ENCODE data around the gene PIAS2.
"Not testable (repeated sequence)": the region's sequence is repeated elsewhere in the genome, so short reads cannot be mapped to it uniquely, and the experiment has no call there.

Gene PIAS2

DNA sequence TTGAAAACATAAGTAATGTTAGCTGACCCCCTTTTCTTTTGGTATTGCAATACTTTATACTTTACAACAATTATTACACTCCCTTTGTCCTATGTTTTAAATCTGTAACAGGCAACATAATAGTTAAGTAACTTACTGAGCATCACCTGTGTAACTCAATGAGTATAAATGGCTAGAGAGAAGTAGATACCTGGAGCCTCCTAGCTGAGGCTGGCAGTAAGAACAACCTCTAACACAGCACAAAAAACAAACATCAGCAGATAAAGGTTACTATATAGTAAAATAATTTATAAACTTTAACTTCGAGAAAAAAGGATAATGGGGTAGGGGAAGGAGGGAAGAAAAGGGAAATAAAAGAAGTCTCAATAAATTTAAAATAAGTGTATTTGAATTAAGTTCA lies 87.4 kb downstream of the PIAS2 start:
- DNase-seq = no peak

DNA sequence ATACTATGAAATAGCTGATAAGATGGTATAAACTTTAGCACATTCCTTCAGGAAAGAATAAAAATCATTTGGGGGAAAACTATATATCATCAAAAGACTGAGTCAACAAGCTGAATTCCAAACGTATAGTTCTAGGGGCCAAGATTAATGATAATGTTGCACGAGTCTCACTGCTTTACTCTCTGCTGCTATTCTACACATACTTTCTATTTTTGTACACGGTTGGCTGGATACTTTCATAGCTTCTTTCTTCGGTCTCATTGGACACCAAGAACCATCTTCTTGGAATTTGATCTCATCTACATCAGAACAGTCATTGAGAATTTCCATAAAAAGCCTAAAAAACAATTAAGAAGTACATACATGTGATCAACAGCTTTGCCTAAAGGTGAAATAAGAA lies 87.8 kb downstream of the PIAS2 start:
- DNase-seq = no peak

DNA sequence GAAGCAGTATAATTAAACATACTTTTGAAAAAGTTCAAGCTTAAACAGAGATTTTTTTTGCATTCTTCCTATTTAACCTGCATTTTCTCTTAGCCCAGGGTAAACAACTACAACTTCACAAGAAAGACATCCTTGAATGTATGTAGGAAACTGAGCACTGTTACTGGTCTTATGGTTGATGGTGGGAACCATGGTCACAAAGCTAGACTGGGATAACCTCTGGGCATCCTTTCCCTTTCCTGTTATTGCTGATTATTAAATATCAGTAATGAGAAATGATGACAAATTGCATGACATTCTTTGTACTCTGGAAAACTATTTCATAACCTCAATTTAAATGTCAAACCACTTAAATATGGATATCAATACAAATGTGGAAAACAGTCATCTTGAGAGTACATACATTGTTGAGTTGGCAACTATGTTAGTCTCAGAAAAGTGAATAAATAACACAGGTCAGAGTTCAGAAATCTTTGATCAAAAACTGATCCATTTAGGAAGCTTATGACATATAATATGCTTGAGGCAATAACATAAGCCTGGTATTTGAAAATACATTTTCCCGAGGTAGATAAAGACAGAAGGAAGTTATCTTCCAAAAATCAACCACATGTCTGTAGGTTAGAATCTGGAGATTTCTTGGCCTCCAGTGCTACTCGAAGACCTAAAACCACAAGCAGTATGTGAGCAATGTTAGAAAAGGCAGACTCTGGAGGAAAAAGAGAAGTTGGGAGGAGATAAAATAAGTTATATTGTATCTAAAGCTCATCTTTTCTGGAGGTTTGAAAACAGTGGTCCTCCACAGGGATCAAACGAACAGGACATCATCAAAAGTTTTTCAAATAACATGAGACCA lies 95.2 kb downstream of the PIAS2 start:
- DNase-seq = no peak

DNA sequence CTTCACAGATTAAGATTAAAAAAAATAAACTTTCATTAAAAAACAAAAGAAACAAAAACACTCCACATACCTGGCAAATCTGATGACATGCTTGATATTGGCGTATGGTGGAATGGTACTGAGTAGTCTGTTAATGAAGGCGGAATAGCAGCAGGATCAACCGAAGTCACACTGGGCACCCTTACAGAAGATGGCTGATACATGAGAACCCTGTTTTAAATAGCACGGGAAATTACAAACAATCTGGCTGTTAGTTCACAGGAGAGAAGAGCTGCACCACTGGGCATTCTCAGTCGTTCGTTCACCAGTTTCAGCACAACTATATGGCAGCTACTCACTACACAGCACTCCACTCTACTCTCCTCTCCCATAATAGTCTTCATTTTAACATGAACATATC lies 96.4 kb downstream of the PIAS2 start:
- DNase-seq = no peak

DNA sequence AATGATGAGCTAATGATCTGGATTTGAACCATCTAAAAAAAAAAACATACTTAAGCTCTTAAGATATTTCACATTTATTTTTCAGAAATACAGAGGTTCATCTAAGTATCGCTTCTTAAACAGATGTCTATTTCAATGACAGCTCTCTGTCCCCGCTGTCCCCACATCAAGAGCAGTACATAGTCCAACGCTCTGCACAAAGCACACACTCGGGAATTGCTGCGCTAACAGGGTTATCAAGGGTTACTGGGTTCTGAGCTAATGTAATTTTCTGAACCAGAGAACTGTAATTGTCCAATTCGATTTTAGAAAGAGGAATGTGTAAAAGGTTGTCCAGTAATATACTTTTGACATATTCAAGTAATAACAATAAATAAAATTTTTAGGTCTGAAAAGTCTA lies 101.6 kb downstream of the PIAS2 start:
- no peak for DNase-seq

DNA sequence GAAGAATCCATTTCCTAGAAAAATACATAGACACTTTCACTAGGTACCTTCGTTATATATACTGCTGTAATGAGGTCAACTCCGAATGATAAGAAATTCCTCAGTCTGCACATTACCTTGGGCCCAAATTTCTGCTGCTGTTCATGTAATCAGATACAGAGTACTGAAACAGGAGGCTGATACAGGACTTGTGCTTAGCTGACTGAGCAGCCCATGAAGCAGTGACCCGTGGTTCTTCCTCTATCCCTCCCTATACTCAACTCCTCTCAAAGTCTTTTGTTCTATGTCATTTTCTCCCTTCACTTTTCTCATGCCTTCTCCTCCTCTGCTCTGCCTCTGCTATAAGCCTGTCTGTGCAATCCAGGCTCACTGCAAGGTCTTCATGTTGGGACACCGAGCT lies 102.9 kb downstream of the PIAS2 start:
- DNase-seq = no peak

DNA sequence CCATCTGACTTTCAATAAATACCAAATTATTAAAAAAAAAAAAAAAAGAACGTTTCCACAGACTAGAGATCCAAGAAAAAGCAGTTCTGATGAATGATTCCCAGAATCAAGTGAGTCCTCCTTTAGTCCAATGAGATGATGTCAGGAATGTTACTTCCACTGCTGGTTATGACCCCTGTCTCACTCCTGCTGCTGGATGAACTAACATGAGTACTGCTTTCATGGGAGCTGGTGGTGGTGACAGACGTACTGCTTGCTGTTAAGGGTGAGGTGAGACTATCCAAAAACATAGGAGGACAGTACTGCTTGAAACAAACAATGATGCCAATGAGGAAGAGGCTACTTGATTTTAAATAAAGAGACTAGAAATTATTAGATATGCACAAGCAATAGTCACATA lies 105.0 kb downstream of the PIAS2 start:
- DNase-seq = no peak

DNA sequence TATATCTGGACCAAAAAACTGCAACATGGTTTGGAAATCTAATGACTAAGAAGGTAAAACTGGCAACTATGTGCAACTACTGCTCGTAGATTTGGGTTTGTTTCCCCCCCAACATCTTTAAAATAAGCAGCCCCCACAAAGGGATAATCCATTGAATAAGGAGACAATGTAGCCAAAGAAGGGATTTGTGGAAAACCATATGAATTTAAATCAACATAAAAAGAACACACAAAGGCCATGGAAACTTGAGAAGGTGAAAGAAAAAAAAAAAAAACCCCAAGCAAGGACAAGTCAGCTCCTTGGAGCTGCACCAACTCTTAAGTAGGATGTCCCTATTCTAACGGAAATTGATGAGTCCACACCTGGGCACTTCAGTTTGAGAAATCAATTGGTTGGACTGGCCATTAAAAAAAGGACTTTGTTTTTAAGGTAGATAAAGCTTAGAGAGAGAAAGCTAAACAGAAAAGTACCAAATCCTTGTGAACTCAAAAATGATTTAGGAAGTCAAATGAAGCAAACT lies 106.8 kb downstream of the PIAS2 start:
- DNase-seq = no peak

DNA sequence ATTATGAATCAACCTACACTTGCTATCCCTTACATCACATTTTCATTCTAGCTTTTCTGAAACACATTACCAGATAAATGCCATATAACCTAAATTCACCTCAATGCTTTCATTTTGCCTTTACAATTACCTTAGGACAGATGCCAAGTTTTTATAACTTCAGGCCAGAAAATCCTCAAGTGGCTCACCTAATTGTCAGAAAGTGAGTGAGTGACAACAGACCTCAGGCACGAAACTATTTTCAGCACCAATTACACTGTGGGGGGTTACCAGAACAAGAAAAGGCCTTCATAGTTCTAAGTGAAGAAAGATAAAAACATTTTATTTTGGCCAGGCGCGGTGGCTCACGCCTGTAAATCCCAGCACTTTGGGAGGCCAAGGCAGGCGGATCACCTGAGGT lies 108.2 kb downstream of the PIAS2 start:
- no peak for DNase-seq

DNA sequence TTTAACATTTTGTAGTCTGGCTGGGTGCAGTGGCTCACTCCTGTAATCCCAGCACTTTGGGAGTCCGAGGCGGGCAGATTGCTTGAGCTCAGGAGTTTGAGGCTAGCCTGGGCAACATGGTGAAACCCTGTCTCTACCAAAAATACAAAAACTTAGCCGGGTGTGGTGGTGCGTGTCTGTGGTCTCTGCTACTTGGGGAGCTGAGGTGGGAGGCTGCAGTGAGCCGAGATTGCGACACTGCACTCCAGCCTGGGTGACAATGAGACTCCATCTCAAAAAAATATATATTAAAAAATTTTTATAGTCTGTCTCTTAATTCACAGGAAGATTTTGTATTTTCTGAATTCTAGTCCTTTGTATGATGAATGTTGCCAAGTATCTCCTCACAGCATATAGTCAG lies 121.4 kb downstream of the PIAS2 start:
- DNase-seq = not testable (repeated sequence)

DNA sequence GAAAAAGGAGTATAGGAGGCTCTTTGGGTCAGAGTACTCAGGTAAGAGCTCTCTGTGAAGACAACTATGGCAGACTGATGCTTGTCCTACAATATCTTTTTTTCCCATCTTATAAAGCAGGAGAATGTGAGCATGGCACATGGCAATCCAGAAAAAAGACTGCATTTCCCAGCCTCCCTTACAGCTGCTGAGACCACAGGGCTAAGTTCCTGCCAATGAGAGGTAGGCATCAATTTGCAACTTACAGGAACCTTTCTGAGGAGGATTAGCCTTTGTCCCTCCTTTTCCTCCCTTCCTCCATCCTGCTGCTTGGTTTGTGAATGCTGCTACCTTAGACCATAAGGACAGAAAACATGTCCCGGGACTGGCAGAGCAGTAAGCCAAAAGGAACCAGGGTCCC lies 122.7 kb downstream of the PIAS2 start:
- no peak for DNase-seq

DNA sequence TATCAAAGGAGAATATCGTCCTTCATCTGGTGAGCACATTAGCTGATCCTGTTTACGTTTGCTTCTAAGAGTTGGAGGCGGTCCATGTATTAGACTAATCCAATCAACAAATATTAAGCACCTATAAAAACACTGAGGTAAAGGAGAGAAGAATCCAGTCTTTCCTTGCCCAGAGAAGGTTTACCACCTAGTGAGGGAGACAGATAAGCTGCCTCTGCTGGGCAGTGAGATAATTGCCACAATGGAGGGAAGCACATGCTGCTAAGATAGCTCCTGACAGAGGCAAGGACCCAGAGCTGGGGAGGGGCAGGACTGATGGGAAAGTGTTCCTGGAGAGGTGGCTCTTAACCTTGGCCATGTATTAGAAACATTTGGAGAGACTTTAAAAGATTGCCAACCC lies 123.7 kb downstream of the PIAS2 start:
- no peak for DNase-seq

DNA sequence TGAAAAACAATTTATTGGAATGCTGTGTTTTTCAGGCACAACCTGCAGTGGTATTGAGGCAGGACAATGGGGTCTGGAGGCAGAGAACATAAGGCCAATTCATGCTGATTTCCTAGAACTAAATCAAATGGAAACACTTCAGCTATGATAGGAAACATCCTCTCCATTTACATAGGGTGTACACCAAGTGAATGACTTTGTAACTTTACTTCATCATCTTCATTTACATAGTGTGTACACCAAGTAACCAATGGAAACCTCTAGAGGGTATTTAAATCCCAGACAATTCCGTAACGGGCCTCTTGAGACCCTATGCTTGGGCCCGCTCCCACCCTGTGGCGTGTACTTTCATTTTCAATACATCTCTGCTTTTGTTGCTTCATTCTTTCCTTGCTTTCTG lies 128.2 kb downstream of the PIAS2 start:
- no peak for DNase-seq

DNA sequence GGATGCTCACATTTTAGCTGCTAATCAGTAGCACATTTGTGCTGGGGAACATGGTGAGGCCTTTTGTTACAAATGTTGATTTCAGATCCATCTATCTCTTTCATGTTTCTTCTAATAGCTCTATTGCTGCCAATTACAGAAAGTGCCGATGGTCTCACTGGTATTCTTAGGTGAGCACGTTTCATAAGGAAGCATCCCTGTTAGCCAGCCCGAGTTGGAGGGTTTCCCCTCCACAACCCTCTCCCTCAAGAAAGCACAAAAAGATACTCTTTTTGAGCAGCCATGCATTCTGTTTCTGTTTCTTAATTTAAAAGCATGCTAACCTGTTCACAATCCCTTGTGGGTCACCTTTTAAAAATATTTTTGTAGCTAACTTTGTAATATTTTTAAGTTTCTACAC lies 129.6 kb downstream of the PIAS2 start:
- no peak for DNase-seq

DNA sequence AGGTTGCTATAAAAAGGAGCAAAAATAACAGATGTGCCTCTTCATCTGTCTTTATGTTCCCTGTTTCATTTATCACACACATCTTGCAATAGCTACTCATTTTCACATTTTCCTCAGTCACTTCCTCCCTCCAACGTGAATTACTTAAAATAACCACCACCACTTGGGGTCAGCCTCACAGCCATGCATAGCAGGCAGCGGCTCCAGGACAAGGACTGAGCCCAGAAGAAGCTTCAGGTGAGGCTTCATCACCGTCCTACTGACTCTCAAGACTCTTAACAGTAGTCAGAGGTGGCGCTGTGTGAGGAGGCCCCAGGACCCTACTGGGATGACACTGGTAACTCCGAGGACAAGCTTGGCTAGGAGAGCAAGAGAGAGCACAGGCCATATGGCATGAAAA lies 144.9 kb downstream of the PIAS2 start:
- DNase-seq = no peak

DNA sequence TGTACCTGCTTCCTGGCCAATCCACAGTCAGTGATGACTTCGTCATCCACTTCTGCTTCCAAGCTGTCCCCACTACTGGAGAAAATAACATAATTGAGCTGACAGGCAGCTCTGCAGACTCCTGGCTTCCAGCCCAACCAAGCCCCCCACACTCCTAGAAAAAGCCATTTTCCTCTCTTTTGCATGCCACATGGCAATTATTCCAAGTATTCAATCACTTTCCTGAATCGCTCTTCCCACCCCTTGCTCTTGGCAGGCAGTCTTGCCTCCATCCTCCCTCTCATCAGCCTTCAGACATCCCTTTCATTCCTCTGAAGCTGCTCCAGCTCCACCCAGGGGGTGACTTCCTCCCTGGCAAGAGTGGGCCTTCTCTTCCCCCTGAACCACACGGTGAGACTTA lies 146.2 kb downstream of the PIAS2 start:
- peak; percentile 63 for DNase-seq

DNA sequence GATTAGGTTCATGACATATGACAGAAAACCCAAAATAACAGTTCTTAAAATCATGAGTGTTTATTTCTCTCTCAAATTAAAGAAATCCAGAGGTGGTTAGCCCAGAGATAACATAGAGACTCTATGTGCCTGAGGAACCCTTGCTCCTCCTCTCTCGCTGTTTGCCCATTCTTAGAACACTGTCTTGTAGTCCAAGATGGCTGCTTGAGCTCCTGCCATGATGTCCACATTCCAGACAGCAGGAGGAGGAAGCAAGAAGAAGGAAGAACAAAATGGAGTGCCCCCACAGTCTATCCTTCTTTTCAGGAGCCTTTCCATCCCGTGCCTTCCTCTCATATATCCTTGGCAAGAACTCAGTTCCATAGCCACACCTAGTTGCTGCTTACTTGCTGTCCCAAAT lies 146.6 kb downstream of the PIAS2 start:
- DNase-seq = no peak

DNA sequence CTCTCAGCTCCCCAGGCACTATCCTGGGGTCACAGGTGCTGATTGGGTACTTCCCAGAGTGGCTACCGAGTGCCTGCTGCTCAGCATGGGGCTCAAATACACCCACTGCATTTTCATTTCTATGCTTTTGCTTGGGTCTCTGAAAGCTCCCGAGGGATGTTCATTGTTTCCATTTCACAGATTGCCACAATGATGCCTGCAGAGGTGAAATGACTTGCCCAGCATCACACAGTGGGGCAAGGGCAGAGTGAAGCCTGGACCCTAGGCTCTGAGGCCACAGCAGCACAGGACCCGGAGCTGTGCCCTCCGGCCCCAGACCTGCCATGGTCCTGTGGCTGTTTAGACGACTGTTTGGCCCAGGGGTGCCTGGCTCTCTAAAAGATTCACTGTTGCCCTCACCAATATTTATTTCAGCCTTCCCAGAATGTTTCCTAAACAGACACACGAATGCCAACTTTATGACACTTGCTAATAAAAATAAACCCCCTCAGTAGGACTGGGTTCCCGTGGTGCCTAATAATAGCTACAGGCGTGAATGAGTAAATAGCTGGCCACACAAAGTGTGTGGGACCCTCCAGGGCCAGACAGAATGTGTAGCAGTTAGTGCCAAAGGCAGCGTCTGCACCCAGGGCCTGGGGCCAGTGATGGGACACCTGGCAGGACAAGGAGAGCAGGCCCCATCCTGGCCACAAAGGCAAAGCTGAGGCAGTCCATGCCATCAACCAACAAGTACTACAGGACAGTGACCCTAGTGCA lies 149.0 kb downstream of the PIAS2 start:
- DNase-seq = no peak

DNA sequence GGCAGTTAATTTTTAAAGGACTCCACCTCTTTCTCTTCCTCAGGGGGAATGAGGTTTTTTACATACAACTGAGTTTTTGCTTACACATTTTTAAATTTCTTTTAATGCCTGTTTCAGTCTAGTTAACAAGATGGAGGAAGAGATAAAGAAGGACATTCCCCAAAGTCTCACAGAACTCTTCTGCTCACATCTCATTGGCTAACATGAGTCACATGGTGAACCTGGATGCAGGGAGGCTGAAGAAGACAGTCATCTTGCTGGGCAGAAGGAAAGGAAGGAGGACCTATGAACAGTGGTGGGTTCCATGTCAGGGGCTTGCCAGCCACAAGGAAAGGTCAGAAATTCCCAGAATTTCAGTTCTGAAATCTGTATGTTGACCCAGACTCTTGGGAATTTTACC lies 150.1 kb downstream of the PIAS2 start:
- DNase-seq = no peak

DNA sequence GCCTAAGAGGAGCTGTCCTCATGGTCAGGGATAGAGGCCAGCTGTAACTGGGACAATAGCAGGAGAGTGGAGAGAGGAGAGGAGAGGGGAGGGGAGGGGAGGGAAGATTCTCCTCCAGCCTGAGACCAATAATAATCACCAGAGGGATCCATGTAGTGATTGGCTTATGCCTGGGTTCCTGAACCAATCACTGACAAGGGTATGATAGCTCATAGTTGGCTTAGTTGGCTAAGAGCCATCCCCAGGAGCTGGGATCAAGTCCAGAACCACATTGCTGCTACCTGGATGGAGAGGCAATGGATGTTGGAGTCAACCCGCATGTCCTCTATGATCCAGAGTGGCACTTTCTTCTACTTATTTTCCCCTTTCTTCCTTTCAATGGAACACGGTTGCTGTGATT lies 152.7 kb downstream of the PIAS2 start:
- DNase-seq = no peak

DNA sequence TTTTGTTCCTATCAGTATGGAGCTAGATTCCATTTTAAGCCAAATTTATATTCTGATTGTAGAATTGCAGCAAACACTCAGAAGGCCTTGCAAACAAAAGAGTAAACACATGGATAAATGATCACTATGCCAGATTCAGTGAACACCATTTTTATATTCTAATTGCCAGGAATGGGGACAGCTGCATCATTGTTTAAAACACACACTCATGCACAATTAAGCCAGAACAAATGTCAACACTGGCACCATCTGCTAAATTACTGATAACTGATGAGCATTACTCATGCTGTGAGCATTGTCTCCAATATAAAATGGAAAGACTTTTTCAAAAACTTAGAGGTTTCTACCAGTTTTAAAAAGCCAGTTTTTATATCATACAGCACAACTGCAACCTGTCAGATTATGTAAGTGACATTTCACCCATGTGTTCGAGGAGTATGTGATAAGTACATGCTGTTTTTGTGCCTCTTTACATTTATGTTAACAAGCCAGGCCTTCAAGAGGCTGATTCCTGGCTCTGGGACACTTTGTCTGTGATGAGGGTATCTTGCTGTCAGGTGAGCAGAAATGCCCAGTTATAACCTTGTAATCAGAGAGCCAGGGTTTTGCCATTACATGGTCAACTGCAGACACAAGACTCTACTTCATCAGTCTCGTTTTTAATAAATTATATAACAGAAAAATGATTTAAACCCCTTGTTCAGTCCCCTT lies 156.1 kb downstream of the PIAS2 start:
- DNase-seq = peak; percentile 88

DNA sequence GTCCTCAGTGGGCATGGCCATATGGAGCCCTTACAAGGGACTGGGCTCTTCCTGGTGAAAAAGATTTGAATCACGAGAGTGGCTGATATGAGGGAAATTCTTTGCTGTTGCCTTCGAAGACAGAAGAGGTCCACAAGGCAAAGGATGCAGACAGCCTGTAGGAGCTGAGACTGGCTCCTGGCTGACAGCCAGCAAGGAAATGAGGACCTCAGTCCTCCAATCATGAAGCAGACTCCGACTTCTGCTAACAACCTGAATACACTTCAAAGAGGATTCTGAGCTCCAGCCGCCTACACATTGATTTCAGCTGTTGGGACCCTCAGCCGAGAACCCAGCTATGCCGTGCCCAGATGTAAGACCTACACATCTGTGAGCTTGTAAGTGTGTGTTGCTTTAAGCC lies 157.4 kb downstream of the PIAS2 start:
- DNase-seq = no peak

DNA sequence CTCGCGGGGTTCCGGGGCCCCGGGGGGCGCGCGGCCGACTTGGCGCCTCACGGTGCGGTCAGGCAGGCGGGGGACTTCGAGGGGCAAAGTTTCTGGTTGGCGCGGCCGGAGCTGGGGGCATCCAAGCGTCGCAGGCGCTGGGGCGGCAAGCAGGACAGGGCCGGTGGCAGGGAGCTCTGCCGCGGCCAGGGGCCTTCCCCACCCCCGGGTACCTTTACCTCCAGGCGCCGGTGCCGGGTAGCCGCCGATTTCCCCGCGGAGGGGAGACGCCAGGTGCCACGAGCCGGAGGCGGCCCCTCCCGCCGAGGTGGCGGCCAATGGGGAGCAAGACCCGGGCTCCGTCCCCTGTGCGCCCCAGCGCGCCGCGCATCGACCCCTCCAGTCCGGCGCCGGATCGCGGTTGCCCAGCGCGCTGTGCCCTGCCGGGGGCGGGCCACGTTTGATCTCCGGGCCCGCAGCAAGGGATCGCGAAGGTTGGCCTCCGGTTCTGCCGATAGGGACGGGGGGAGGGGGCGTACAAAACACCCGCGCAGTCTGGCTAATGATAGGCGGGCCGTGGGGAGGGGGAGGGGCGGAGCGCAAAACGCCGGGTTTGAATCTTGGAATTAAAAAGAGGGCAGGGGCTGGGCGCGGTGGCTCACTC lies 160.6 kb downstream of the PIAS2 start, which contains the start of gene ST8SIA5:
Gene ST8SIA5, minus strand, starts transcription at position 495 of the 643 bp plus-strand sequence. CDS start 545 bp downstream, outside the sequence.
- DNase-seq = peak; percentile 31
